T-helper 22 cell (primary cell): Measurements from ENCODE around the gene ADAMTSL3.

Experiments used
- DNase-seq: peaks from one replicate; pipeline ENCODE4 v3.0.0-alpha.2; 2020; ENCODE audit warnings: low read depth

The ADAMTSL3 gene, protein sequence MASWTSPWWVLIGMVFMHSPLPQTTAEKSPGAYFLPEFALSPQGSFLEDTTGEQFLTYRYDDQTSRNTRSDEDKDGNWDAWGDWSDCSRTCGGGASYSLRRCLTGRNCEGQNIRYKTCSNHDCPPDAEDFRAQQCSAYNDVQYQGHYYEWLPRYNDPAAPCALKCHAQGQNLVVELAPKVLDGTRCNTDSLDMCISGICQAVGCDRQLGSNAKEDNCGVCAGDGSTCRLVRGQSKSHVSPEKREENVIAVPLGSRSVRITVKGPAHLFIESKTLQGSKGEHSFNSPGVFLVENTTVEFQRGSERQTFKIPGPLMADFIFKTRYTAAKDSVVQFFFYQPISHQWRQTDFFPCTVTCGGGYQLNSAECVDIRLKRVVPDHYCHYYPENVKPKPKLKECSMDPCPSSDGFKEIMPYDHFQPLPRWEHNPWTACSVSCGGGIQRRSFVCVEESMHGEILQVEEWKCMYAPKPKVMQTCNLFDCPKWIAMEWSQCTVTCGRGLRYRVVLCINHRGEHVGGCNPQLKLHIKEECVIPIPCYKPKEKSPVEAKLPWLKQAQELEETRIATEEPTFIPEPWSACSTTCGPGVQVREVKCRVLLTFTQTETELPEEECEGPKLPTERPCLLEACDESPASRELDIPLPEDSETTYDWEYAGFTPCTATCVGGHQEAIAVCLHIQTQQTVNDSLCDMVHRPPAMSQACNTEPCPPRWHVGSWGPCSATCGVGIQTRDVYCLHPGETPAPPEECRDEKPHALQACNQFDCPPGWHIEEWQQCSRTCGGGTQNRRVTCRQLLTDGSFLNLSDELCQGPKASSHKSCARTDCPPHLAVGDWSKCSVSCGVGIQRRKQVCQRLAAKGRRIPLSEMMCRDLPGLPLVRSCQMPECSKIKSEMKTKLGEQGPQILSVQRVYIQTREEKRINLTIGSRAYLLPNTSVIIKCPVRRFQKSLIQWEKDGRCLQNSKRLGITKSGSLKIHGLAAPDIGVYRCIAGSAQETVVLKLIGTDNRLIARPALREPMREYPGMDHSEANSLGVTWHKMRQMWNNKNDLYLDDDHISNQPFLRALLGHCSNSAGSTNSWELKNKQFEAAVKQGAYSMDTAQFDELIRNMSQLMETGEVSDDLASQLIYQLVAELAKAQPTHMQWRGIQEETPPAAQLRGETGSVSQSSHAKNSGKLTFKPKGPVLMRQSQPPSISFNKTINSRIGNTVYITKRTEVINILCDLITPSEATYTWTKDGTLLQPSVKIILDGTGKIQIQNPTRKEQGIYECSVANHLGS (N-terminal part only)

DNA sequence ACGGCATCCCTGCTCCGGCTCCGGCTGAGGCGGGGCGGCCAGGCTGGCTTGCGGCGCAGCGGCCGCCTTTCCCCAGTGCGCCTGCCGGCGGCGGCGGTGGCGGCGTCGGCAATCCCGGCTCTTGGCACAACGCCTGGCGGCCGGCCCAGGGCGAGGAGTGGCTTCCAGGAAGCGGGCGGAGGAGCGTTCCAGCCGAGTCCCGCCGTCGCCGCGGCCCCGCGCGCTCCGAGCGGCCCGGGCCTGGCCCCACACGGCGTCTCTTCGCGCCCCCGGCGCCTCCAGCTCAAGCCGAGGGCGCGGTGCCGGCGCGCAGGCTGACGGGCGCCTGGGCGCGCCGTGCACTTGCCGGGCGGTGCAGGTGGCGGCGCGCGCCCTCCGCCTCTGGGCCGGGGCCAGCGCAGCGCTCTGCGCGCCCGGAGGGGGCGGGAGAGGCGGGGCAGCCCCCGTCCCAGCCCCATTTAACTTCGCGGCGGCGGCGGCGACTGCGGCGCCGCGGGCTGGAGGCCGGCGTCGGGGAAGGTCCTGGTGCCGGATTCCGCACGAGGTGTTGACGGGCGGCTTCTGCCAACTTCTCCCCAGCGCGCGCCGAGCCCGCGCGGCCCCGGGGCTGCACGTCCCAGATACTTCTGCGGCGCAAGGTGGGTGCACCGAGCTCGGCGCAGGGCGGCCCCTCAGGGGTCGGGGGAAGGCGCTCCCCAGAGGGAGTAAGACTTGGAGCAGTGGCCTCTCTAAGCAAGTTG, at the start of gene ADAMTSL3:
Gene ADAMTSL3 (plus strand): TSS at position 485 of the 740 bp plus-strand sequence. CDS start 1,639 bp downstream, outside the sequence.
- DNase-seq, result no peak

DNA sequence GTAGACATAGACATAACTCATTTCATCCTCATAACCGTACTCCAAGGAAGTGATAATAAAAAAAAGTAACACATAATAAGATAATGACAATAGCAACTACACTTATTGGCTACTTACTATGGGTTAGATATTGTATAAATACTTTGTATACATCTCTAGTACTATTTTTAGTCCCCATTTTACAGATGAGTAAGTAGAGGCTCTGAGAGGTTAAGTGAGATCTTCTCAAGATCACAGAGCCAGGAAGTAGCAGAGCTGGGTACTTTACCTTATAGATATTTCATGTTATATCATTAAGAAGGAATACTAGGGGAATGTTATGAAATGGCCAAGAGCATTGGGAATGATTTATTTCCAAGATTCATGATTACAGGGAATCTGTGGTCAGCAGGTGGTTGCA, 49.4 kb upstream of the ADAMTSL3 start:
- DNase-seq, result no peak

DNA sequence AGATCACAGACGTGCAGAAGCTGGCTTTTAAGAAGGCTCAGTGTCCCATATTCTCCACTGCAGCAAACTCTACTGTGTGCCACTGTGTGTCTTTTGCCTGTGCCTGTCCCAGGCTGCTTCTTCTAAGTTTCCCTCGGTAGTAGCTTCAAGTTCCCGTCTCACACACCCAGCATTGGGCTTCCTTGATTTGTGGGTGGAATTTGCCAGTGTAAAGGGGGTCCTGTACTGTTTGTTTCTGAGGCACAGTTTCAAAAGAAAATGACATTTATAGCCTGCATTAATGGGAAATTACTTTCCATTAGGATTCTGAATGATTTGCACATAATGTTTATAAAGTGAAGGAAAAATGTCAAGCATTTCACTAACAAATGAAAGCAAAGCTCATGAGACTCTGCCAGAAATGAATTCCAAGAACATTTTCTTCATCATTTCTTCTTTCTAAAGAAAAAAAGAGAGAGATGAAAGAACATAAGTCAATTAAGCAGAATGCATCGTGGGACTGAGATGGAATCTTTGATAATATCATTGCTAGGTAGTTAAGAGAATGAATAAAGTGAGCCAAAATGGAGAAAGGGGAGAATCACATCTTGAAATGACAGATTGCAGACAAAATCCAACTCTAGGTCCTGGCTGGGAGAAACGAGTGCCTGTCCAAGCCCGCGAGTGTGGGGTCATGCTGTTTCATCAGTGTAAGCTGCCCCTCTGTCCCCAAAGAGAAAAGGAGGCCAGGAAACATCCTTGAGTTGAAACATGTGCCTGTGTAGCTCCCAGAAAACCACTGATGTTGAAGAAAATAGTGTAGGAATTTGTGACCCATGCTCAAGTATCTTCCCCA, 48.6 kb upstream of the ADAMTSL3 start:
- no peak for DNase-seq

DNA sequence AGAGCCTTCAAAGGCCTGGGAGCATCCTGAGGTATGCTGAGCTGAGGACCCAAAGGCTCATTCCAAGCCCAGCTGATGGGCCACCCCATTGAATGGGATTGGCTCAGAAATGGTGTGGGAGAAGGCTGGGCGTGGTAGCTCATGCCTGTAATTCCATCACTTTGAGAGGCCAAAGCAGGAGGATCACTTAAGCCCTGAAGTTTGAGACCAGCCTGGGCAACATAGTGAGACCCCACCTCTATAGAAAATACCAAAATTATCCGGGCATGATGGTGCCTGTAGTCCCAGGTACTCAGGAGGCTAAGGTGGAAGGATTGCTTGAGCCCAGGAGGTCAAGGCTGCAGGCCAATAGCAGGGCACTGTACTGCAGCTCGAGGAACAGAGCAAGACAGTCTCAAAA, 43.8 kb upstream of the ADAMTSL3 start:
- no peak for DNase-seq

GRCh38 chr15:83610901-83611685, 42.8 kb upstream of the ADAMTSL3 start:
- DNase-seq, result no peak

- DNase-seq, result no peak
These were observed 41.7 kb upstream of the ADAMTSL3 start for GRCh38 chr15:83612226-83612625.

- no peak for DNase-seq
These were observed 40.9 kb upstream of the ADAMTSL3 start for GRCh38 chr15:83612898-83613635.

DNA sequence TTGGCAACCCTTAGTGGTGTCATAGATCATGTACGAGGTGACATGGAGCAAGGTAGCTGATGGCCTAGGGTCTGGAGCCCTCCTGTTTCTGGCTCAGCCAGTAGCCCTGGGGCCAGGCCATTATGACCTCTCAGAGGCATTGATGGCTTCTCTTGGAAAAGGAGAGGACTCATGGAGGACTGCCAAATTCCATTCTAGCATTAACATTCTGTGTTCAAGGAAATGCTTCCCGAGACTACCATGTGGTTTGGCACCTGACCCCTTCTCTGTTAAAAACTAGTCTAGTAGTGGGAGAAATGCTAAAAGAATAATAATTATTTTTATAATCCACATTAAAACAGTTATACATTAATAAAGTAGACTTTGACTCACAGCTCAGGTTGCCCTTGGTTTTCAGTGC, 40.2 kb upstream of the ADAMTSL3 start:
- DNase-seq, result no peak

- DNase-seq, result no peak
These were observed 37.1 kb upstream of the ADAMTSL3 start for GRCh38 chr15:83616840-83617239.

DNA sequence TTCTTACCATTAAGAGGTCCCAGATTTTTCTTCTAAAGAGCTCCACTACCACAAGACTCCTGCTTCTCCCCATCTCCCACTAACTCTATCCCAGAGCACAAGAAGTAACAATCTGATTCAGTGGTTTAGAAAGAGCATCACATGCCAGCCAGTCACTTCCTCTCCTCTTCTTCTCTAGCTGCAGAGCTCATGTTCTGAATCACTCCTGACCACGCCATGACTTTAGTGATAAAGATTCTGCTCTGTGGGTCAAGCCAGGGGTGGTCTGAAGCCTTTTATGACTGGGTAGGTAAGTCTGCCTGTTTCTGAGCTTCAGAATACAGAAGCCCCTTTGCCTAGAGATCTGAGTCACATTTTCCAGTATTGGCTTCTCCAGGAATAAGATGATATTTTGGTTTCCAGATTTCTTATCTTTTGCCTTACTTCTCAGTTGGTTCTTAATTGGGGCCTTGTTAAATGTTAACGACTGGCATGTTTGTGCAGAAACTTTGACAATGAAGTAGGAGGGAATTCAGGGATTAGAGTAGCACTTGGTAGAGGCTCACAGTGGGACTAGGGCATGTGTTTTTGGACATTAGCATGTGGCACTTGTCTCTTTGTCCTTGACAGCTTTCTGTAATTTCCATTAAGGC, 27.6 kb upstream of the ADAMTSL3 start:
- no peak for DNase-seq

GRCh38 chr15:83631534-83631933, 22.4 kb upstream of the ADAMTSL3 start:
- DNase-seq, result no peak

GRCh38 chr15:83643201-83643600, 10.7 kb upstream of the ADAMTSL3 start:
- DNase-seq, result no peak

GRCh38 chr15:83644439-83644838, 9.5 kb upstream of the ADAMTSL3 start:
- DNase-seq, result no peak

GRCh38 chr15:83650831-83651230, 3.1 kb upstream of the ADAMTSL3 start:
- no peak for DNase-seq

DNA sequence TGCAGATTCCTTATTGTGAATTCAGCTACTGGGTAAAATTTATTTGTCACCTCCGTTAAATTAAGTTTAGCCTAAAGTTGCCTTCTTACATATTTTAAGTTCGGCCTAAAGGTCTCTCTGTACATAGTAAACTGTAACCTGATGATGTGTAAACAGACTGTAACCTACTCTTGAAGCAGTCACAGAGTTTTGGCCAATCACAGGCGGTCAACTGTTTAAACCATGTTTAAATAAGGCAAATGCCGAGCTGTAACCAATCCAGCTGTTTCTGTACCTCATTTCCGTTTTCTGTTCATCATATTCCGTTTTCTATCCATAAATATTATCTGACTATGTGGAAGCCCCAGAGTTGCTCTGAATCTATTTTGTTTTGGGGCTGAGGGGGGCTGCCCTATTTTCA, 2.4 kb upstream of the ADAMTSL3 start:
- no peak for DNase-seq

- DNase-seq, result no peak
These were observed 1.2 kb upstream of the ADAMTSL3 start for GRCh38 chr15:83652626-83653204.

DNA sequence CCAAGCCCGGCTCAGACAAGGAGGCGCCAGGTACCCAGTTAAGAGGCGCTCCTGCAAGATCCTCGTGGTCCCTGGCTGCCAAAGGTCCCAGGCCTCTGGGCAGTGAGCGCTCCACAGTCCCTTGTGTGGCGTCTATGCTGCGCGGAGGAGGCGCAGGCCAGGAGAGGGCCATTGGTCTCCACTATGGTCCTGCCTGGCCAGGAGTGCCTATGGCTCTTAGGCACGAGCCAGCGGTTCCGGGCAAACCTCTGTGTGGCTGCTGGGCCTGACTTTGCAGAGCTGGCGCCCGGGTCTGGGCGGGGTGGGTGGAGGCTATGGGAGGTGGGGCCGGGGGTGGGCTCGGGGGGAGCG, 660 bp upstream of the ADAMTSL3 start:
- no peak for DNase-seq
